Measurements from ENCODE around the gene TMEM51. TPM values are rescaled to one million over a fixed set of nuclear protein-coding genes. Genes with fewer than 3 reads are reported as not detected.

TMEM51 gene
- total and polyA plus RNA-seq, 2 of the 13 experiments (the other 11 are each of a cell fraction or from before 2014, with no cell fraction given), result 12.2 to 22.3 TPM

DNA sequence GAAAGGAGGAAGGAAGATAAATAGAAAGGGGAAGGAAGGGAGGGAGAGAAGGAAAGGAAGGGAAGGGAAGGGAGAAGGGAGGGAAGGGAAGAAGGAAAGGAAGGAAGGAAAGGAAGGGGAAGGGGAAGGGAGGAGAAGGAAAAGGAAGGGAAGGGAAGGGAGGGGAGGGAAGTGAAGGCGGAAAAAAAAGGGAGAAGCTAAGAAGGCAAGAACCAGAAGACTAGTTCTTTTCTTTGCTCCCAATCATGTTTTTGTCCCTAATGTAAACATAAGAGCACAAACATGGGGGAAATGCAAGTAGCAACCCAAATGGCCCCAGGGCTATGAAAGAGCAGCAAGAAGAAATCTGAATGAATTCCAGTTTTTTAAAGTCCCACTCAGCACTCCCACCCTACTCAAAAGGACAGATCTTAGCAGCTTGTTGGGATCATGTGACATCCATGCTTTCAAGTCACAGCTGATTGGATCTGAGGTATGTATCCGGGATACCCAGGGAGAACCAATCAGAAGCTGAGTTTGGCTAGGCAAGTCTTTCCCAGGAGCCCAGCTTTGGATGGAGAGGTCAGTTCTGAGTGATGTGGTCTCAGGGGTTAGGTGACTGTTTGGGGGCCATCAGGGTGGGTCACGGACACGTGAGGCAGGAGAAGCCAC, 69.2 kb downstream of the TMEM51 start:
- peaks cover 16% of the 10 kb centered on the region for H3K4me1 ChIP-seq (ENCODE audit: insufficient read depth, low read length)
- ChIA-PET CTCF (ENCODE audit: low intra/inter-chr PET ratio, low total read pairs) (no interaction called here), POLR2A (interaction anchor here (1.1 kb wide), 1 partner anchor 25 kb away, joined by 4 read pairs; no protein-coding TSS in a partner anchor)
- H3K4me3 ChIP-seq (replicated peaks in 1 of 3; ENCODE audit: insufficient read depth in 1 of 3, low read depth in 2 of 3, low read length in 3 of 3), result no peak overlapping the region
- intact Hi-C loops (cut with micrococcal nuclease; ENCODE audit: unreplicated experiment), result no loop called here
- H3K27me3 ChIP-seq (ENCODE audit: control insufficient read depth in 1 of 2, insufficient read depth in 2 of 2, low read length in 2 of 2), result no peaks in the 10 kb centered on the region
- no peaks in the 10 kb centered on the region for H3K79me2 ChIP-seq (ENCODE audit: insufficient read depth, low read length)
- in situ Hi-C loops (cut with HindIII; ENCODE audit: extremely low pct_ligation_motif_present, low pct_unique_long_range_greater_than_20kb), result no loop called here
- H3K27ac ChIP-seq (ENCODE audit: extremely low read length, insufficient read depth, low read length), result no peak overlapping the region
- WGBS (ENCODE audit: low lambda C conversion rate), result 74% methylated on average over 4 of the region's 4 CpGs
- ATAC-seq, result no peak
- no peak overlapping the region for H3K9ac ChIP-seq (ENCODE audit: insufficient read depth, low read depth, low read length)
- no peaks in the 10 kb centered on the region for H3K9me3 ChIP-seq (ENCODE audit: low read length)
- FAIRE-seq, result no peak
- peaks cover 6 to 9% of the 10 kb centered on the region in 2 experiments; a peak in 3 of 5 replicates for H3K36me3 ChIP-seq (replicated peaks in 1 of 2; ENCODE audit: control insufficient read depth in 1 of 2, insufficient read depth in 2 of 2, low read length in 2 of 2)
- H2AFZ ChIP-seq (ENCODE audit: low read length), result no peak overlapping the region
- no peak for DNase-seq (ENCODE audit: low spot score)
- no TSS peak for BruUV-seq (replicated peaks)
- H3K4me2 ChIP-seq (ENCODE audit: low read depth, low read length), result no peak overlapping the region
- peaks cover 12% of the 10 kb centered on the region; the same call in 1 of the 2 replicates for H4K20me1 ChIP-seq (ENCODE audit: insufficient read depth, low read length)
- TF ChIP-seq KDM5A (IDR thresholded peaks at IDR 0.05; ENCODE audit: borderline replicate concordance, low read length) (no peak), RXRB (CRISPR knock-in tag; IDR thresholded peaks at IDR 0.05; ENCODE audit: borderline replicate concordance) (no peak), NFKBIZ (CRISPR knock-in tag; IDR thresholded peaks at IDR 0.05) (no peak), ZFP36L2 (CRISPR knock-in tag; IDR thresholded peaks at IDR 0.05) (no peak), RBM22 (optimal IDR thresholded peaks at IDR 0.05; ENCODE audit: low read length) (peak; percentile 58), POLR2G (IDR thresholded peaks at IDR 0.05; ENCODE audit: low read depth, low read length) (peak; percentile 47), DR1 (CRISPR knock-in tag; IDR thresholded peaks at IDR 0.05) (no peak), HNRNPK (IDR thresholded peaks at IDR 0.05; ENCODE audit: low read depth, low read length, poor library complexity, severe bottlenecking) (peak; percentile 93), MTA1 (CRISPR knock-in tag; IDR thresholded peaks at IDR 0.05; ENCODE audit: borderline replicate concordance) (no peak)
- TF ChIP-seq, protein P1, sequence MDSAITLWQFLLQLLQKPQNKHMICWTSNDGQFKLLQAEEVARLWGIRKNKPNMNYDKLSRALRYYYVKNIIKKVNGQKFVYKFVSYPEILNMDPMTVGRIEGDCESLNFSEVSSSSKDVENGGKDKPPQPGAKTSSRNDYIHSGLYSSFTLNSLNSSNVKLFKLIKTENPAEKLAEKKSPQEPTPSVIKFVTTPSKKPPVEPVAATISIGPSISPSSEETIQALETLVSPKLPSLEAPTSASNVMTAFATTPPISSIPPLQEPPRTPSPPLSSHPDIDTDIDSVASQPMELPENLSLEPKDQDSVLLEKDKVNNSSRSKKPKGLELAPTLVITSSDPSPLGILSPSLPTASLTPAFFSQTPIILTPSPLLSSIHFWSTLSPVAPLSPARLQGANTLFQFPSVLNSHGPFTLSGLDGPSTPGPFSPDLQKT (CRISPR knock-in tag; IDR thresholded peaks at IDR 0.05; ENCODE audit: borderline replicate concordance), result no peak
- TF ChIP-seq, protein P2, sequence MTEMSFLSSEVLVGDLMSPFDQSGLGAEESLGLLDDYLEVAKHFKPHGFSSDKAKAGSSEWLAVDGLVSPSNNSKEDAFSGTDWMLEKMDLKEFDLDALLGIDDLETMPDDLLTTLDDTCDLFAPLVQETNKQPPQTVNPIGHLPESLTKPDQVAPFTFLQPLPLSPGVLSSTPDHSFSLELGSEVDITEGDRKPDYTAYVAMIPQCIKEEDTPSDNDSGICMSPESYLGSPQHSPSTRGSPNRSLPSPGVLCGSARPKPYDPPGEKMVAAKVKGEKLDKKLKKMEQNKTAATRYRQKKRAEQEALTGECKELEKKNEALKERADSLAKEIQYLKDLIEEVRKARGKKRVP (CRISPR knock-in tag; IDR thresholded peaks at IDR 0.05), result no peak
- TF ChIP-seq, protein P3, sequence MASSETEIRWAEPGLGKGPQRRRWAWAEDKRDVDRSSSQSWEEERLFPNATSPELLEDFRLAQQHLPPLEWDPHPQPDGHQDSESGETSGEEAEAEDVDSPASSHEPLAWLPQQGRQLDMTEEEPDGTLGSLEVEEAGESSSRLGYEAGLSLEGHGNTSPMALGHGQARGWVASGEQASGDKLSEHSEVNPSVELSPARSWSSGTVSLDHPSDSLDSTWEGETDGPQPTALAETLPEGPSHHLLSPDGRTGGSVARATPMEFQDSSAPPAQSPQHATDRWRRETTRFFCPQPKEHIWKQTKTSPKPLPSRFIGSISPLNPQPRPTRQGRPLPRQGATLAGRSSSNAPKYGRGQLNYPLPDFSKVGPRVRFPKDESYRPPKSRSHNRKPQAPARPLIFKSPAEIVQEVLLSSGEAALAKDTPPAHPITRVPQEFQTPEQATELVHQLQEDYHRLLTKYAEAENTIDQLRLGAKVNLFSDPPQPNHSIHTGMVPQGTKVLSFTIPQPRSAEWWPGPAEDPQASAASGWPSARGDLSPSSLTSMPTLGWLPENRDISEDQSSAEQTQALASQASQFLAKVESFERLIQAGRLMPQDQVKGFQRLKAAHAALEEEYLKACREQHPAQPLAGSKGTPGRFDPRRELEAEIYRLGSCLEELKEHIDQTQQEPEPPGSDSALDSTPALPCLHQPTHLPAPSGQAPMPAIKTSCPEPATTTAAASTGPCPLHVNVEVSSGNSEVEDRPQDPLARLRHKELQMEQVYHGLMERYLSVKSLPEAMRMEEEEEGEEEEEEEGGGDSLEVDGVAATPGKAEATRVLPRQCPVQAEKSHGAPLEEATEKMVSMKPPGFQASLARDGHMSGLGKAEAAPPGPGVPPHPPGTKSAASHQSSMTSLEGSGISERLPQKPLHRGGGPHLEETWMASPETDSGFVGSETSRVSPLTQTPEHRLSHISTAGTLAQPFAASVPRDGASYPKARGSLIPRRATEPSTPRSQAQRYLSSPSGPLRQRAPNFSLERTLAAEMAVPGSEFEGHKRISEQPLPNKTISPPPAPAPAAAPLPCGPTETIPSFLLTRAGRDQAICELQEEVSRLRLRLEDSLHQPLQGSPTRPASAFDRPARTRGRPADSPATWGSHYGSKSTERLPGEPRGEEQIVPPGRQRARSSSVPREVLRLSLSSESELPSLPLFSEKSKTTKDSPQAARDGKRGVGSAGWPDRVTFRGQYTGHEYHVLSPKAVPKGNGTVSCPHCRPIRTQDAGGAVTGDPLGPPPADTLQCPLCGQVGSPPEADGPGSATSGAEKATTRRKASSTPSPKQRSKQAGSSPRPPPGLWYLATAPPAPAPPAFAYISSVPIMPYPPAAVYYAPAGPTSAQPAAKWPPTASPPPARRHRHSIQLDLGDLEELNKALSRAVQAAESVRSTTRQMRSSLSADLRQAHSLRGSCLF (CRISPR knock-in tag; IDR thresholded peaks at IDR 0.05; ENCODE audit: borderline replicate concordance), result no peak
- TF ChIP-seq, protein P4, sequence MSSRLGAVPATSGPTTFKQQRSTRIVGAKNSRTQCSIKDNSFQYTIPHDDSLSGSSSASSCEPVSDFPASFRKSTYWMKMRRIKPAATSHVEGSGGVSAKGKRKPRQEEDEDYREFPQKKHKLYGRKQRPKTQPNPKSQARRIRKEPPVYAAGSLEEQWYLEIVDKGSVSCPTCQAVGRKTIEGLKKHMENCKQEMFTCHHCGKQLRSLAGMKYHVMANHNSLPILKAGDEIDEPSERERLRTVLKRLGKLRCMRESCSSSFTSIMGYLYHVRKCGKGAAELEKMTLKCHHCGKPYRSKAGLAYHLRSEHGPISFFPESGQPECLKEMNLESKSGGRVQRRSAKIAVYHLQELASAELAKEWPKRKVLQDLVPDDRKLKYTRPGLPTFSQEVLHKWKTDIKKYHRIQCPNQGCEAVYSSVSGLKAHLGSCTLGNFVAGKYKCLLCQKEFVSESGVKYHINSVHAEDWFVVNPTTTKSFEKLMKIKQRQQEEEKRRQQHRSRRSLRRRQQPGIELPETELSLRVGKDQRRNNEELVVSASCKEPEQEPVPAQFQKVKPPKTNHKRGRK (CRISPR knock-in tag; IDR thresholded peaks at IDR 0.05), result peak; percentile 69; the same call in 1 of the 2 replicates
